GM21367 (cell line): Measurements from ENCODE around the gene GRIN2C.

Source experiments
- ATAC-seq: cut with Tn5 transposase; IDR thresholded peaks from one replicate; pipeline ENCODE4 v1.9.1; 2021; ENCODE audit not compliant: unreplicated experiment

GRIN2C gene

GRCh38 chr17:74822939-74823367 is 36.7 kb downstream of the GRIN2C start:
- no peak for ATAC-seq

- no peak for ATAC-seq
These were observed 37.2 kb downstream of the GRIN2C start for GRCh38 chr17:74822335-74822938.

GRCh38 chr17:74821655-74822334 is 37.9 kb downstream of the GRIN2C start:
- ATAC-seq, result no peak

GRCh38 chr17:74819801-74820436 is 39.8 kb downstream of the GRIN2C start:
- ATAC-seq, result no peak

GRCh38 chr17:74818291-74818938 is 41.3 kb downstream of the GRIN2C start:
- no peak for ATAC-seq

GRCh38 chr17:74816905-74817620 is 42.6 kb downstream of the GRIN2C start:
- no peak for ATAC-seq

GRCh38 chr17:74815550-74816370 is 43.9 kb downstream of the GRIN2C start:
- ATAC-seq, result no peak

GRCh38 chr17:74815067-74815466 is 44.6 kb downstream of the GRIN2C start:
- no peak for ATAC-seq

- no peak for ATAC-seq
These were observed 45.2 kb downstream of the GRIN2C start for GRCh38 chr17:74814453-74814852.

GRCh38 chr17:74812109-74813009 is 47.3 kb downstream of the GRIN2C start:
- ATAC-seq, result no peak

GRCh38 chr17:74810699-74811485 is 48.8 kb downstream of the GRIN2C start:
- no peak for ATAC-seq

- ATAC-seq, result no peak
These were observed 50.8 kb downstream of the GRIN2C start for GRCh38 chr17:74808714-74809430.

- ATAC-seq, result no peak
These were observed 51.8 kb downstream of the GRIN2C start for GRCh38 chr17:74807925-74808324.

GRCh38 chr17:74807441-74807840 is 52.2 kb downstream of the GRIN2C start:
- ATAC-seq, result no peak

GRCh38 chr17:74806334-74806733 is 53.4 kb downstream of the GRIN2C start:
- no peak for ATAC-seq

GRCh38 chr17:74805591-74805991 is 54.1 kb downstream of the GRIN2C start:
- ATAC-seq, result no peak

- no peak for ATAC-seq
These were observed 55.0 kb downstream of the GRIN2C start for GRCh38 chr17:74804683-74805082.

- no peak for ATAC-seq
These were observed 55.7 kb downstream of the GRIN2C start for GRCh38 chr17:74803971-74804370.
